Fibroblast of lung (primary cell): Measurements from ENCODE around the gene METTL18.

Experiments
- CTCF ChIP-seq, 2 donors: IDR thresholded peaks in 1 of 2; conservative IDR thresholded peaks in 1 of 2; 1 replicate in 1 of 2; 2 replicates in 1 of 2; pipeline ENCODE4 v1.5.1; 2011 to 2012; ENCODE audit warnings: low read length in 2 of 2, control low read depth in 1 of 2, inconsistent platforms in 1 of 2, low read depth in 1 of 2, mild to moderate bottlenecking in 1 of 2
- EZH2 ChIP-seq: IDR thresholded peaks from 2 replicates; pipeline ENCODE4 v1.5.1; 2012; ENCODE audit warnings: low read length, control low read depth, mild to moderate bottlenecking; ENCODE audit errors: missing control alignments

GRCh38 chr1:169824153-169824552, 29.4 kb upstream of the METTL18 start:
- no peak for TF ChIP-seq CTCF (conservative IDR thresholded peaks at IDR 0.05 in 1 of 2, IDR thresholded peaks at IDR 0.05 in 1 of 2; ENCODE audit: low read depth in 1 of 2, low read length in 2 of 2)
- no peak for TF ChIP-seq EZH2
